ENCODE measurements around the gene UBLCP1. TPM values are rescaled to one million over a fixed set of nuclear protein-coding genes. Genes with fewer than 3 reads are reported as not detected.
A peak's percentile ranks its signal among the peaks of the same experiment; 100 is the strongest.

The UBLCP1 gene
- total and polyA plus RNA-seq, 2 of the 13 experiments (the other 11 are each of a cell fraction or from before 2014, with no cell fraction given) = 6.5 to 12.6 TPM

GRCh38 chr5:159262859-159263568 lies at the start of gene UBLCP1 (continued):
- peak; percentile 10; the same call in 1 of the 2 replicates for TF ChIP-seq RAD21 (CRISPR knock-in tag; IDR thresholded peaks at IDR 0.05)
- no peak for TF ChIP-seq HMGA1 (CRISPR knock-in tag; conservative IDR thresholded peaks at IDR 0.05)
- TF ChIP-seq HBP1 (CRISPR knock-in tag; IDR thresholded peaks at IDR 0.05; ENCODE audit: low read depth) = peak; percentile 87; the same call in 1 of the 2 replicates
- TF ChIP-seq SP140L (CRISPR knock-in tag; IDR thresholded peaks at IDR 0.05; ENCODE audit: borderline replicate concordance) = no peak
- no peak for TF ChIP-seq NFIC (IDR thresholded peaks at IDR 0.05; ENCODE audit: low read length)
- no peak for TF ChIP-seq MBD4 (IDR thresholded peaks at IDR 0.05; ENCODE audit: borderline replicate concordance, low read length)
- no peak for TF ChIP-seq ZNF597 (CRISPR knock-in tag; IDR thresholded peaks at IDR 0.05)
- peak; percentile 71 for TF ChIP-seq RBM39 (IDR thresholded peaks at IDR 0.05; ENCODE audit: low read depth, low read length, poor library complexity, severe bottlenecking)
- no peak for TF ChIP-seq PRDM15 (CRISPR knock-in tag; IDR thresholded peaks at IDR 0.05)
- TF ChIP-seq POLR2AphosphoS5 (IDR thresholded peaks at IDR 0.05; ENCODE audit: low read depth, low read length) = peak; percentile 88
- TF ChIP-seq MXI1 (IDR thresholded peaks at IDR 0.05; ENCODE audit: borderline replicate concordance, low read depth, low read length) = peak; percentile 18; the same call in 1 of the 3 replicates
- no peak for TF ChIP-seq KDM1A (CRISPR knock-in tag; IDR thresholded peaks at IDR 0.05)
- TF ChIP-seq ZMYM3 (CRISPR knock-in tag; IDR thresholded peaks at IDR 0.05) = 0 out of 2 replicates have a peak, but pooled peaks have one; percentile 43
- TF ChIP-seq GABPA (IDR thresholded peaks at IDR 0.05; ENCODE audit: low read depth, low read length) = peak; percentile 89
- peak; percentile 98 for TF ChIP-seq GABPA (CRISPR knock-in tag; IDR thresholded peaks at IDR 0.05; ENCODE audit: low read depth)
- TF ChIP-seq FOXK1 (CRISPR knock-in tag; IDR thresholded peaks at IDR 0.05; ENCODE audit: borderline replicate concordance, low read depth) = peak; percentile 71; the same call in 1 of the 2 replicates
- TF ChIP-seq ZFAT (CRISPR knock-in tag; conservative IDR thresholded peaks at IDR 0.05) = no peak; the same call in 1 of the 2 replicates
- no peak; the same call in 1 of the 2 replicates for TF ChIP-seq ZNF761 (CRISPR knock-in tag; conservative IDR thresholded peaks at IDR 0.05)
- TF ChIP-seq ZNF33A (CRISPR knock-in tag; IDR thresholded peaks at IDR 0.05; ENCODE audit: borderline replicate concordance) = no peak
- no peak for TF ChIP-seq ZIK1 (CRISPR knock-in tag; IDR thresholded peaks at IDR 0.05; ENCODE audit: borderline replicate concordance, low read depth)
